ENCODE results near the gene SAMD8.
"Not testable (repeated sequence)": the region's sequence is repeated elsewhere in the genome, so short reads cannot be mapped to it uniquely, and the experiment has no call there.

The SAMD8 gene

DNA sequence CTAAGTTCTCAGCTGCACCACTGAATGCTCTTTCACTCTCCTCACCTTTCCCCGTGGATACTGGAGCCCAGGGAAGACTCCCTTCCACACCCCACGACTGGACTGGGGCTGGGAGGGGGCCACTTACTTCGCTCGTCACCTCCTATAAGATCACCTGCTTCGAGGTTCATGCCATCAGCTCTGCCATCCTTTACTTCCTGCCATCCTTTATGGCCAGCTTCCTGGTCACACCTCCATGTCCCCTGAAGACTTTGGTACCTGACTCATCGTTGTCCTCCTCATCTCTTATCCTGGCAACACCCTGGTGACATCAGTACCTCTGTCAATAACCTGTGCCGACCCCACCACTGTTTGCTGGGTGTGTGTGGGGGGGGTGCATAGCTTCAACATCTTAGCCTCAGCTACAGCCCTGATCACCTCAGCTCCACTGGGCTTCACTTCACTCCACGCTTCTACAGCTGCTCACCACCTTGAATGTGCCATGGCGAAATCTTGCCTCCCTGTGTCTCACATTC is 90.4 kb downstream of the SAMD8 start:
- DNase-seq (ENCODE audit: low read depth, low spot score): no peak
- POLR2A ChIA-PET: interaction anchor here (0.6 kb wide), 1 partner anchor 23 kb away, joined by 3 read pairs; no protein-coding TSS in a partner anchor
- CTCF ChIA-PET: interaction anchor here (7.0 kb wide), 1 partner anchor 14 kb away, joined by 42 read pairs; no protein-coding TSS in a partner anchor
- no peak overlapping the region for H3K4me3 ChIP-seq (ENCODE audit: low read depth, low read length)
- TF ChIP-seq, protein P1, sequence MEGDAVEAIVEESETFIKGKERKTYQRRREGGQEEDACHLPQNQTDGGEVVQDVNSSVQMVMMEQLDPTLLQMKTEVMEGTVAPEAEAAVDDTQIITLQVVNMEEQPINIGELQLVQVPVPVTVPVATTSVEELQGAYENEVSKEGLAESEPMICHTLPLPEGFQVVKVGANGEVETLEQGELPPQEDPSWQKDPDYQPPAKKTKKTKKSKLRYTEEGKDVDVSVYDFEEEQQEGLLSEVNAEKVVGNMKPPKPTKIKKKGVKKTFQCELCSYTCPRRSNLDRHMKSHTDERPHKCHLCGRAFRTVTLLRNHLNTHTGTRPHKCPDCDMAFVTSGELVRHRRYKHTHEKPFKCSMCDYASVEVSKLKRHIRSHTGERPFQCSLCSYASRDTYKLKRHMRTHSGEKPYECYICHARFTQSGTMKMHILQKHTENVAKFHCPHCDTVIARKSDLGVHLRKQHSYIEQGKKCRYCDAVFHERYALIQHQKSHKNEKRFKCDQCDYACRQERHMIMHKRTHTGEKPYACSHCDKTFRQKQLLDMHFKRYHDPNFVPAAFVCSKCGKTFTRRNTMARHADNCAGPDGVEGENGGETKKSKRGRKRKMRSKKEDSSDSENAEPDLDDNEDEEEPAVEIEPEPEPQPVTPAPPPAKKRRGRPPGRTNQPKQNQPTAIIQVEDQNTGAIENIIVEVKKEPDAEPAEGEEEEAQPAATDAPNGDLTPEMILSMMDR (IDR thresholded peaks at IDR 0.05; ENCODE audit: insufficient read depth, low read length, missing control alignments): no peak

DNA sequence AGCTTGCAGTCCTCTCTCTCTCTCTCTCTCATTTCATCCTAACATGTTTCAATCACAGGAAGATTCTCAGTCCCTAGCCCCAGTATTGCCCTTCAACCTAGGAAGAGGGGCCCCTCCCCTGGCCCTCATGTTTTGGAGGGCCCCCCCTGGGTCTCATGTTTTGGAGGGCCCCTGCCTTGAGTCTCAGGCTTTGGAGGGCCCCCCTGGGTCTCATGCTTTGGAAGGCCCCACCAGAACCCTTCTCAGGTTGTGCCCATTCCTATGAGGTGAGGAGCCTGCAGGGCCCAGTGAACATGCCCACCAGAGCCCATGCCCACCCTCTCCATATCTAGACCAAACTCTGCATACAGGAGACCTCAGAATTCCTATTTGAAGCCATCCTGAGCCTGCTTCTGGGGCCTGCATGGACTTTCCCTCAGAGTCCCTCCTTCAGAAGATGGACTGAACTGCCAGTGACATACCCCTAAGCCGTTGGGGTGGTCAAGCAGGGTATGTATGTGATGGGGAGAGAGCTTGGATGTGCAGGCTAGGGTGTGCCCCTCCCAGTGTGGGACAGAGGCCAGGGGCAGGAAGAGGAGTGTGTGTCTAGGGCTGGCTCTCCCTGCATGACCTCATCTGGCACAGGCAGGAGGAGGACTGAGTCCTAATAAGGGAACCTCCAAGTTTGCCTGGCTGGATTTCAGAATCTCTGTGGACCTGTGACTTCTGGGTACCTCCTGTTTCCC is 91.0 kb downstream of the SAMD8 start:
- TF ChIP-seq, protein P1 (IDR thresholded peaks at IDR 0.05; ENCODE audit: insufficient read depth, low read length, missing control alignments): no peak
- no peak overlapping the region for H3K4me3 ChIP-seq (ENCODE audit: low read depth, low read length)
- ChIA-PET POLR2A (no interaction called here), CTCF (interaction anchor here (3.0 to 7.0 kb wide), 3 partner anchors 14 to 33 kb away, joined by 8 to 42 read pairs (median 26); partner anchors contain the start of gene COMTD1)
- DNase-seq (ENCODE audit: low read depth, low spot score): no peak

DNA sequence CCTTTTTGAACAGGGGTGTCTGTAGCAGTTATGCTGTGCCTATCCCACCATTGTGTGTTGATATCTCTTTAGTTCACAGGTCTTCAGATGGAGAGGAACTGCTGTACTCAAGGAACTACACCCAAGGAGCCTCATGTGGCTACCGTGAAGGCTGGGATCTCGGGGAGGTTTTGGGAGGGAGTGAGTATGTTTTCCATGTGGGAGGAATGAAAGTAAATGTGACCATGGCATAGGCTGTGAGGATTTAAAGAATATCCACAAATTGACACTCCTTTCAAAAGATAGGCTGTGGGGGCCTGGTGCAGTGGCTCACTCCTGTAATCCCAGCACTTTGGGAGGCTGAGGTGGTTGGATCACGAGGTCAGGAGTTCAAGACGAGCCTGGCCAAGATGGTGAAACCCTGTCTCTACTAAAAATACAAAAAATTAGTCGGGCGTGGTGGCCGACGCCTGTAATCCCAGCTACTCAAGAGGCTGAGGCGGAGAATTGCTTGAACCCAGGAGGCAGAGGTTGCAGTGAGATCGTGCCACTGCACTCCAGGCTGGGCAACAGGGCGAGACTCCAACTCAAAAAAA is 91.7 kb downstream of the SAMD8 start:
- POLR2A ChIA-PET; H3K4me3 ChIP-seq (ENCODE audit: low read depth, low read length); DNase-seq (ENCODE audit: low read depth, low spot score): not testable (repeated sequence)
- CTCF ChIA-PET: interaction anchor here (3.0 to 5.7 kb wide), 3 partner anchors 16 to 33 kb away, joined by 8 to 26 read pairs (median 23); partner anchors contain the start of gene COMTD1

DNA sequence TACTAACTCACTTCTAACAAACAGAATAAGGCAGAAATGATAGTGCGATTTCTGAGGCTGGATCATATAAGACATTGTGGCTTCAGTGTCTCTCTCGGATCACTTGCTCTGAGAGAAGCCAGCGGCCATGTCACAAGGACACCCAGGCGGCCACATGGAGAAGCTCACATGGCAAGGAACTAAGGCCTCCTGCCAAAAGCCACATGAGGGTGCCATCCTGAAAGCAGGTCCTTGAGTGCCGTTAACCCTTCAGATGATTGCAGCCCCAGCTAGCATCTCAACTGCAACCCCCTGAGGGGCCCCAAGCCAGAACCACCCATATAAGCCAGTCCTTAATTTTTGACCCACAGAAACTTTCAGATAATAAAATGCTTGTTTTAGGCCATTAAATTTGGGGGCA is 92.3 kb downstream of the SAMD8 start:
- ChIA-PET POLR2A (no interaction called here), CTCF (interaction anchor here (3.0 to 5.7 kb wide), 3 partner anchors 16 to 32 kb away, joined by 8 to 26 read pairs (median 23); partner anchors contain the start of gene COMTD1)
- no peak for DNase-seq (ENCODE audit: low read depth, low spot score)
- no peak overlapping the region for H3K4me3 ChIP-seq (ENCODE audit: low read depth, low read length)
- TF ChIP-seq, protein P1 (IDR thresholded peaks at IDR 0.05; ENCODE audit: insufficient read depth, low read length, missing control alignments): no peak

DNA sequence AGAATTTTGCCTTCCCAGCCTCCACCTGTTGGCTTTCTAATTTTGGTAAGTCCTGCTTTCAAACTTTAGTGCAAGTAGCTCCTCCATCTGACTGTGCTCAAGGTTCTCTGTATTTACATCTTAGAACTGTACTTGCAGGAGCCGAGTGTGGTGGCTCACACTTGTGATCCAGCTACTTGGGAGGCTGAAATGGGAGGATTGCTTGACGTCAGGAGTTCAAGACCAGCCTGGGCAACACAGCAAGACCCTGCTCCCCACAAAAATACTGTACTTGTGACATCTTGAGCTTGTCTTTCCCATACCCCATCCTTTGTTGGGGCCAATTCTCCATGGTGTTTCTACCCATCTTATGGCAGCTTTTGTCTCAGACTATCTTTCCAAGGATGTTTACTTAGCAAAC is 94.5 kb downstream of the SAMD8 start:
- TF ChIP-seq, protein P1 (IDR thresholded peaks at IDR 0.05; ENCODE audit: insufficient read depth, low read length, missing control alignments): no peak
- POLR2A ChIA-PET: no interaction called here
- CTCF ChIA-PET: interaction anchor here (0.8 to 5.7 kb wide), 5 partner anchors 10 to 30 kb away, joined by 3 to 26 read pairs (median 4); partner anchors contain the start of gene COMTD1
- H3K4me3 ChIP-seq (ENCODE audit: low read depth, low read length): no peak overlapping the region
- no peak for DNase-seq (ENCODE audit: low read depth, low spot score)

DNA sequence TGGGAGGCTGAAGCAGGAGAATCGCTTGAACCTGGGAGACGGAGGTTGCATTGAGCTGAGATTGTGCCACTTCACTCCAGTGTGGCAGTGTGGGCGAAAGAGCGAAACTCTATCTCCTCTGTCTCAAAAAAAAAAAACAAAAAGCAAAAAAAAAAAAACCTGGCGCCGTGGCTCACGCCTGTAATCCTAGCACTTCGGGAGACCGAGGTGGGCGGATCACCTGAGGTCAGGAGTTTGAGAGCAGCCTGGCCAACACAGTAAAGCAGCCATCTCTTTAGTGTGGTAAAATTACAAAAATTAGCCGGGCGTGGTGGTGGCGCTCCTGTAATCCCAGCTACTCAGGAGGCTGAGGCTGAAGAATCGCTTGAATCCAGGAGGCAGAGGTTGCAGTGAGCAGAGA is 95.2 kb downstream of the SAMD8 start:
- H3K4me3 ChIP-seq (ENCODE audit: low read depth, low read length); POLR2A ChIA-PET; DNase-seq (ENCODE audit: low read depth, low spot score): not testable (repeated sequence)
- CTCF ChIA-PET: interaction anchor here (0.8 to 5.7 kb wide), 4 partner anchors 19 to 29 kb away, joined by 3 to 26 read pairs (median 13); partner anchors contain the start of gene COMTD1

Measured in AG04449 (cell line).